GM21576 (cell line): ENCODE measurements around the gene TCF7L1.

Experiments used
- ATAC-seq: cut with Tn5 transposase; IDR thresholded peaks from one replicate; pipeline ENCODE4 v1.9.1; 2021; ENCODE audit warnings: mild to moderate bottlenecking, moderate library complexity; ENCODE audit not compliant: unreplicated experiment

The TCF7L1 gene

DNA sequence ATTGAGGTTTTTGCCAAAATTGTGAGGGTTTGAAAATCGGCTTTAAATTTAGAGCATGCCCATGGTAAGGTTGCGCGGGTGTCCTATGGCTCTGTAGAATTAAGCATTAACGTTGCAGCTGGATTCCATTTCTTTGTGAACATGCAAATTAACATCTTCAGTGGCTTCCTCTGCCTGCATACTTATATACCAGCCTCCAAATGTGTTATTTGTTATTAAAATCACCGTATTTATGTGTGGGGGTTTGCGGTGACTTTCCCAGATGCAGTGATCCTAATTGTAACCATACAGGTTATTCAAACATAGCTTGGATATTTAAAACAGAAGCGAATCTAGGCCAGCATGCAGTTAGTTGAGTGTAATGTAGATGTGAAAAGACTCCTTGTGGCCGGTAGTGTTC is 114.4 kb downstream of the TCF7L1 start:
- no peak for ATAC-seq

DNA sequence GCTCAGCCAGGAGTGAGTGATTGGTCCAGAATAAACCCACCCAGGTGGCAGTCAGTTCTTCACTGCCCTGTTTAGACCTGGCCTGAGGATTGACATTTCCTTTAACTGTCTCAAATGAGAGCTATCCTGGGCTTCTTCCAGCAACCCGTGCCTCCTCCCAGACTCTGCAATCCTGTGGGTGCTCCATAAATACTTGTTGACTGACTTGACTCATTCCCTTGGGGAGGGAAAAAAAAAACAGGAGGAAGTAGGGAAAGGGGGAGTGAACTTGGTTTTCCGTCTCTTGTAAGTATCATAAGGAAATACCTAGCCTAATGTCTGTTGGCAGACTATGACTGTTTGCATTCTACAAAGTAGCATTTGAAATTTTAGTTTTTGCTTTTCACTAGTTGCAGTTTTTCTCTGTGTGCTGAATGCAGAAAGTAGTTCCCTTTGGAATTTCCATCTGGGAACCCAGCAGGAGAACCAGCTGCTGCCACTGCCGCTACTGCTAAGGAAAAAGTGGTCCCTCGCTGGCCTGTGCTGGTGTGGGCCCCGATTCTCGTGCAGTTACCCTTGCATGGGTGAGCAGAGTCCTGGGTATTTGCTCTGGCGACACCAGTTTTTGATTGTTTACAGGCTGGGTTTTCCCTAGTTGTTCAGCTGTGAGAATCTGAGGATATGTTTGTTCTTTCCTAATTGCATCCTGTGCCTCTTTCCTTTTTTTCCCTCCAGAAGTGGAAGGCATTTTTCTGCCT is 115.7 kb downstream of the TCF7L1 start:
- ATAC-seq, result no peak

DNA sequence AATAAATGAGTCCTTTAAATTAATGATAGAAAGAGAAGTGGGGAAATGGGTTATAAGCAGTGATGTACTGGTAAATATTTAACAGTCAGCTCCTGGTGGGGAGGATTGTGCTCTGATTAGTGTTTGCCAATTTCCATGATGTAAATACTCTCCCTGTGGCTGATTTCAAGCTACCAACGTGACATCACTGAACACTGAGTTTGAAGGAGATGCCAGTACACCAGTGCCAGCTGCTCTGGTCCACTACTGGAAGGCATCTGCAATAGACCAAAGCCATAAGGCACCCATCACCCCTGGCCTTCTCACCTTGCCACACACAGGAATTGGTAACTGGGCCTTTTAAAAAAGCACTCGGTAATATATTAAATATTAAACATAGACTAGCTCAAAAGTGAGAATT is 116.9 kb downstream of the TCF7L1 start:
- no peak for ATAC-seq

DNA sequence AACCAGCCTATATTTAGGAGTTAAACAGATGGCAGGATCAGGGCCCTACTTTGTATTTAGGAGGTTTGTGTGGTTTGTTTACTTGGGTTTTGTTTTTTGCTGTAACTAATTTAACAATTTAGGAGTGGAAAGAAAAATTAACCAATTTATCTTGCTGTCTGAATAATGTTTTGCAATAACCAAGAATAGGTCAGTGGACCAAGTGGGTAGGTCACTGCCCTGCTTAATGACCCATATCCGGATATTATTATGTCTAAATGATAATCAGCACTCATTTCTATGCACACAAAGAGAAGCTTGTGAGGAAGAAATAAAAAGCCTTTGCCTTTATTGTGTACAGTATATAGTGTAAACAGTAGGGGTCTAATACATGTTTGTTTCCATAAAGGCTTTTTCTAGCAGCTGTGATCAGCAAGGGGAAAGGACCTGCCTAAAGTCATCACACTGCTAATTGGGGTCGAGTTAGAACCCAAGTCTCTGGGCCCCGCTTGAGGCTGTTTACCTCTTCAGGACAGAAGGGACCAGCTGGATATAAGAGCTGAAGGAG is 118.0 kb downstream of the TCF7L1 start:
- ATAC-seq, result no peak

DNA sequence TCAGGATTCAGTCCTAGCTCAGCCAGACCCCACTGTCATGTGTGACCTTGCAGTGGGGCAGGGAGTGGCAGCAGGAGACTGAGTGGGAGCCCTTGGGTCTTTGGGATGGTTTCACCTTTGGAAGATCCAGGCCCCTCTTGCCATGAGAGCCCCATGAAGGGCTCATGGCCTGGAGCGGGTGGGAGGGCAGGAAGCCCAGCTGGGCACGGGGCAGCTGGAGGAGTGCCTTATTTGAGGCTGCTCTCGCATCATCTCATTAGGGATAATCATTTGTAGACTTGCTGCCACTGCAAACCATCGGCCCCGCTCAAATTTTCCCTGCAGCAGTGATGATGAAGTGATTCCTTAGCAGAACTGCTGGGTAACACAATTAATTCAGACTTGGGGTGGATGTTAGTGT is 120.7 kb downstream of the TCF7L1 start:
- no peak for ATAC-seq

DNA sequence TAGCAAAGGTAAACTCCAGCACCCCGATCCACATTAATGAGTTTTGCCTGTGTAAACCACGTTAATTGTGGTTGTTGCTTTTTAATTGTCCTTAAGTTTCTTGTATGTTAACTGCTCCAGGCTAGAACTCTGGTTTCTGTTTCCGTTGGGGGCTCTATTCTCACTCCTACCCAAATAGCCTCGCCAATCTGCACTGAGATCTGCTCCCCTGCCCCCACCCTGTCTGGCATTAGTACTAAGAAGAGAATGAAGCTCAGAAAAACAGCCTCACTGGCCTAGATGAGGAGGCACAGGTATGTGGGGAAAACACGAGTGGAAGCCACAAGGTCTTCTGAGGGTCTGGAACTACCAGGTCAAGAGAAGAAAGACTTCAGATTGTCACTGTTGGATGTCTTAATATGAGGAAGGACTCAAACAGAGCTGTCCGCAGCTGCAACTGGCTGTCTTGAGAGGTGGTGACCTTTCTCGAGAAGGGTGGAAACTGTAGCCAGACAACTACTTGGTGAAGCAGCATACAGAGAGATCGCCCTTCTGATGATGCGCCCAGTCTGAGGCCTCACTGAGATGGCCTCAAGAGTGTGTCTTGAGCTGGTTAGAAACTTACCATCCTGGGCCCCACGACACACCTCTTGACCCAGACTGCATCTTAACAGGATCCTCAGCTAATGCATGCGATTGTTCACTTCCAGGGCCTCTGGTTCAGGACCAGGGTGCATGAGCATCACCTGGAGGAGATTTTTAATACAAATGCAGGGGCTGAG is 121.5 kb downstream of the TCF7L1 start:
- no peak for ATAC-seq

DNA sequence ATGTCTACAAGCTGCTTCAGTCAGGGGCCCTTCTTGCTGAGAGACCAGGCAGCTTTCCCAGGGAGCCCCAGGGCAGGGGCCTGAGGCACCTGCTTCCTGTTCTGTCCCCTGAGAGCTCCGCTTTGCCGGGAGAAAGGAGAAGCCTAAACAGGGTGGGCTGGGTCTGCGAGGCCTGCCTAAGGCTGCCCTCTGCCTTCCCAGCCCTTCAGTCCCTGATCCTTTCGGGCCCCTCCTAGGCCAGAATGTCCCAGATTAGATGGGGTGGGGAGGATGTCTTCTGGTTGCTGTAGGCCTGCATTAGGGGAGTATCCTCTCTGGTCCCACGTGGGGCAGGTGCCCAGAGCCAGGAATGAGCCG is 122.2 kb downstream of the TCF7L1 start:
- ATAC-seq, result no peak

DNA sequence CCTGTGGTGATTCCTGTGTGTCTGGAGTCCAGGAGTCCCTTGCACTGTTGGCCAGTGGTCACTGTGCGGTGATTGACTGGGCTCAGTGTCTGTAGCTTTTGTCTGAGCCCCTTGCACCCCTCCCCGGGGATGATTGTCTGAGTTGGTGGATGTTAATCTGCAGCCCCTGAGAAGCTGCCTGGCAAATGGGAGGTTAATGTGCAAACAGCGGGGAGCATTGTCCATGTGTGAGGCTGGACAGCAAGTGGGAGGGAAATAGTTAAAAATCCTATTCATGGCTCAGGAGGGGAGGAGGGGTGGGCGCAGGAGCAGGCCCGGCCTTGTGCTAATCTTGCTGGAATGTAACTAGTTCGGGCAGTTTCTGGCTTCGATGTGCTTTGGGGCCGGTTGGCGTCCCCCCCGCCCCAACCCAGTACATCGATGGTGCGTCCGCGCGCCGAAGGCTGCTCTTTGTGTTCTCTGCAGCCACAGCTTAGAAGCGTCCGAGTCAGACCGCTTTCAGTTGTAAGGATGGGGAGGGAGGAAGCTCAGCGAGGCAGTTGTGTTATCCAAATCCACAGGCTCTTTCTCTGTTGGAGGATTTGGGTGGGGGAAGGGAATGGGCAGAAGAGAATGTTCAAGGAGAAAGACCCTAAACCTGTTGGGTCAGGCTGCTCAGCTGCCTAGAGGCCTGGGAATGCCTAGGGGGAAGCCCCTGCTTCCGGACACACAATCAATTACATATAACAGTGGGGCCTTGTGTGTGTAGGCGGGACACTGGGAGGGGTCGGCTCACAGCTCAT is 122.8 kb downstream of the TCF7L1 start:
- no peak for ATAC-seq

DNA sequence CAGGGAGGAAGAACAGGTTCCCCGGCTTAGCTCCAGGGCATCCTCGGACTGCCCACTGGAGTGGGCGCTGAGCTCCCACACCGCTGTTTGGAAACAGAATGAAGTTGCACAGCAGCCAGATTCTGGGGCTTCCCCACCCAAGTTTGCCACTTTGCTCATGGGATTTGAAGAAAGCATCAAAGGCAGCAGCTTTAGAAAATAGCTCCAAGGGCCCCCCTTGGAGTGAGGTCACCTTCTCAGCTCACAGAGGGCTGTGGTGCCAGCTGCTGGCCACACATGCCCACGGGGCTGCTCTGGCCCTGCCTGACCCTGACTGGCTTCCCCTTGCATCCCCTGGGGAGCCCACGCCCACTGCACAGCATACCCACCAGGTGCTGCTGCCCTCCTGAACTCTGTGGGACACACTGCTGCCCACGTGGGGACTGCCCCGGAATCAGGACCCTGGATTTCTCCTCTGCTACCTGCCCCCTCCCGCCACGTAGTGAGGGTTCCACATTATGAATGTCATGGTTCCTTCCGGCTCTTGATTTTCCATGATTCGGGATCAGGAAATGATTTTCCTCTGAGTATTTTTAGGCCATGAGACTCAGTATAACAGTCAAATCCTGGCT is 124.3 kb downstream of the TCF7L1 start:
- no peak for ATAC-seq

DNA sequence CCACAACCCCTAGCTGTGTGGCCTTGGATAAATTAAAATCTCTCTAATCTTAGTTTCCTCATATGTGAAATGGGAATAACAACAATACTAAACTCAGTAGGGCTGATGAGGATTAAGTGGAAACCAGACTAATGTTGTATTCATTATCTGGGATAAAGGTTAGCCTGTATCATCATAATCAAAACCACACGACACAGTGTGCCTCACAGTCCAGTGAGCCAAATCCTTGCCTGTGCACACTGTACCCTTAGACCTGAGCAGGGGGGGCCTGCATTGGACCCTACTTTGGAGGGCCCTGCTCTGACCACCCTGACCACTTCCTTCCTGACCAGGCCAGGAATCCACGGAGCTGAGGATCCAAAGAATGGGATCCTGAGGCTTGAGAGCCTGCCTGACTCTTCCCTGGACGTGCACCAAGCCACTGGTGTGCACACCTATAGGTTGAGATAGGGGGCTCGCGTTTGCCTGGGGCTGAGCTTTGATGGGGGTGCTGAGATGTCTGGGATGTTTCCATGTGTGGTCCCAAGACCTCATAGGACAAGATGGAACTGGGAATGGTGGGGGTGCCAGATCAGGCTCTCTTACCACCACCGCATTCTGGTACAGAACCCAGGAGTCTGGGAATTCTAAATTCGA is 124.9 kb downstream of the TCF7L1 start:
- no peak for ATAC-seq

DNA sequence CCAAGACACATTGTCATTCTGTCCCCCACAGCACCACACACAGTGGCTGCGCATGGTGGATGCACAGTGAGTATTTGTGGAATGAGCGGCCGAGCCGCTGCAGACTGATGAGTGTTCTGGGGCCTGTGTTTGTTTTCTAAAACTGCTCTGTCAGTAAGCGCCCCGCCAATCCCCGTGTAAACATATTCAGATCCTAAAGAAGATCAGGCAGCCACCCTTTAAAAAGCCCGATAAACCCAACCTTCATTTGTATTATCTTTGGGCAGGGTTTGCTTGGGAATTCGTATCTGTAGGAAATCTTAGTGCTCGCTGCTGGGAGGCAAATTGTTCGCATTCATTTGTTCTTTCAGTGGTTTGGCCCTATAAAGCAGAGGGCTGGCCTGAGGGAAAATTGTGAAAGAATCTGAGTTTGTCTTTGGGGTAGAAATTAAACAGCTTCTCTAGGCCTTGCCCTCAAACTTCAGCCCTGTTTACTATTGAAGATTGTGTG is 126.0 kb downstream of the TCF7L1 start:
- ATAC-seq, result no peak

DNA sequence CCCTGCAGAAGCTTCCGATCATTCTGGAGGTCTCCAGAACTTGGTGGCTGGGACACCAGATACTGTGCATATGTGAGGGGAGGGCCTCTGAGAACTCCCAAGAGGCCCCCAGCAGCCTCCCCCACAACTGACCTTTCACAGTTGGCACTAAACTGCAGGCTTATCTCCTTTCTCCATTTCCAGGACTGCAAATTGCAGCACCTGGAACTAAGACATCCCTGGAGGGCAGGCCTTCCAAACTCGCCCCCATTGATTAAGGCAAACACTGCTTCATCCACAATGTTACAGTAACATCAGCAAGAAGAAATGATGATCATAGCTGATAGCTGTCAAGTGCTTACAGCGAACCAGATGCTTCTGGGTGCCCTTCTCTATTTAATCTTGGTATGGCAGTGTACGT is 126.7 kb downstream of the TCF7L1 start:
- ATAC-seq, result no peak

DNA sequence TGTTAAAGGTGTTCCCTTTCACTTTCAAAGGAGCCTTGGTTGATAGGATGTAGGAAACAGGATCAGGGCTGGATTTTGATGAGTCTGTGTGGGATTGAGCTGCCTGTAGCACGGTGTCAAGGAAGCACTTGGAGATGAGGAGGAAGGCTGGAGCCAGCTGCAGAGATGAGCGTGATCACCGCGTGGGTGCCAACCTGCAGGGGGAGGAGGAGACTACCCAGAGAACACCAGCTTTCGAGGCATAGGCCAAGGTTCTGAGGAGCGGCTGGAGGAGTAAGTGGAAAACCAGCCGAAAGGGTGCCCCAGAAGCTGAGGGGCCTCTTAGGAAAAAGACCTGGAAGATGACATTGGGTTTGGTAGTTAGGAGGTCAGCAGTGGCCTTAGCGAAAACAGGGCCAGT is 130.4 kb downstream of the TCF7L1 start:
- ATAC-seq, result no peak

DNA sequence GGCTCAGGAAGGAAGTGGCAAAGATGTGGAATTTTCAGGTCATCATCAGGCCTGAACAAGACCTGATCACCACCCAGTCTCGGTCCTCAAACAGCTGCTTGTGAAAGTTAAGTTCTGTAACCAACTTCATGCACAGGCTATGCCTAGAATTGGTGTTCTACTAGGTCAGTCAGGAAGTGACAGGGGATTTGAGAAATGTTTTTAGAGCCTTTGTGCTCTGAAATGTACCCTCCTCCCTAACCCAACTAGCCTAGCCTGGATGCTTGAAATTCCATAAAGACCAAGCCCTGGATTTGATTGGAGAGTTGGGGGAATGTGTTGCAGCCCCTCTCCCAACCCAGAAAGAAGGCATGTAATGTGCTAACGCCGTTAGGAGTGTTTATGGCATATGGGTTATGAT is 131.3 kb downstream of the TCF7L1 start:
- no peak for ATAC-seq

DNA sequence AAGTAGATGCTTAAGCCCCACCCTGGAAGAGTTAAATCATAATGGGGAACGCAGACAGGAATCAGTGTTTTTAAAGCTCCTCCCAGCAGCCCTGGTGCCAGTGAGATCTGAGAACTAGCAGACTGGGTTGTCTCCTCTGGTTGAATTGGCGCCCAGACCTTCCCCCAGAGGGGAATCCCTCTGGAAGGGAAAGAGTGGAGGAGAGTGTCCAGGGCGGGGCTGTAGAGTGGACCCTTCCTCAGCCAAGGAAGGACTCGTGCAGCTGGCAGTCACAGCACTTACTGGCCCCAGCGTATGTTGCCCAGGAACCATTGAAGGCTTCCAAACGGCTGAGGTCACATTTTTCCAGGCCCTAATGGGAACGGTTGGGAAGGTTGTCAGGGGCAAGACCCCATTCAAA is 132.1 kb downstream of the TCF7L1 start:
- no peak for ATAC-seq

DNA sequence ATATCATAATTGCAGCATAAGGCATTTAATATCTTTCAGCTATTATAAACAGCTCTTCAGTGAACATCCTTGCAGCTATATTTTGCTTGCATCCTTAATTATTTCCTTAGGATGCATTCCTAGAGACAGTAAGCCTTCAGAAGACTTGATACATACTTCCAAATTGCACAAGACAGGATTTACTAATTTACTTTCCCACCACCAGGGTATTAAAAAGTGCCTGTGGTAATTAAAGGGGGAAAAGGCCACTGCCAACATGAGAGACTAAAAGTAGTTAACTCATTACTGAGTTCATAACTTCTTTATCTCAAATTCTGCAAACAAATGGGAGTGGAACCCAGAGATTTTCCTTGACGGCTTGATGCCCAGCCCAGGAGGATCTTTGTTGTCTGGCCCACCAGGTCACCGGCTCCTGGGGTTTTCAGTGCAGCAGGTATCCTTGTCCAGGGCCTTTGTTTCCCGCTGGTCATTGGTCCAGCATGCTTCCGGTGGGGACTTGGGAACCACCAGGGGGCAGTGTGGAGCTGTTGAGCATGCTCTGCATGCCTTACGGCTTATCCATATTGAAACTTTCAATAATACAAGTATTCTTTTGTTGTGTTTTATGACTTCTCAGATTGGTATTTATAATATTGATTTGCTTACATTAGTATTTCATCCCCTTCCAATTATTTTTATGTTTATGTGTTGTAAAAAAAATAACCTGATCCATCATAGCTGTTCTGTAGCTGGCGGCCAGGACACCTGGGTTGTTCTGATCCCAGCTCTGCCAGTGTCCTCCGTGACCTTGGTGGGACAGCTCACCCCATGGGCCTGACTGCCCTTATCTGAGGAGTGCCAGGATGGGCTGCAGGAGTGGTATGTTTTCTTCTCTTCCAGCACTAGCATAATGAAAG is 133.2 kb downstream of the TCF7L1 start:
- ATAC-seq, result peak; percentile 75

DNA sequence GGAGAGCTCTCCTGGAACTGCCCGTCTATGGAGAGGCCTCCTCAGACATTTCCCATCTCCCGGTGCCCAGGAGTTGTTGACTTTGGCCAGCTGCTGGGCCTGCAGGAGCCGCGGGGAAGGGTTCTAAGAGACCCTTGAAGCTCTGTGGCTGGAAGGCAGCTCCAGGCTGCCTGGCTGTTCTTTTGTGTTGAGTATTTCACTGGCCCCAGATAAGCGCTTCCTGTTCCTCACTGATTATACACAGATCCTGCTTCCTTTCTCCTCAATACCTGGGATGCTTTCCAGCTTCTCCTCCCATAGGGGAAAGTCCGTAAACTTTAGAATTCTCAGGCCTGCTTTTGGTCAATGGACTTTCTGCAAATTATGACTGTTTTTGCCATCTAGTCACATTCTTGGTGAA is 136.8 kb downstream of the TCF7L1 start:
- ATAC-seq, result no peak

DNA sequence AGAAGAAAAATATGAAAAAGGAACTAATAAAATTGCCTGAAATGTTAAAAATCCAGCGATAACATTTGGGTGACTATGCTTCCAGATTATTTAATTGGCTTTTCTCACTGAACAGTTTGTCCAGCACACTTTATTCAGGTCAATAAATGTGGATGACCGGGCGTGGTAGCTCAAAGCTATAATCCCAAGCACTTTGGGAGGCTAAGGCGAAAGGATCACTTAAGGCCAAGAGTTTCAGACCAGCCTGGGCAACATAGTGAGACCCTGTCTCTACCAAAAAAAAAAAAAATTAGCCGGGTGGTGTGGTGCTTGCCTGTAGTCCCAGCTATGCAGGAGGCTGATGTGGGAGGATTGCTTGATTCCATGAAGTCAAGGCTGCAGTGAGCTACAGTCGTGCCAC is 139.2 kb downstream of the TCF7L1 start:
- ATAC-seq, result no peak
